Vagina (tissue), 2 donors: Measurements from ENCODE around the gene NT5DC1. TPM values are rescaled to one million over a fixed set of nuclear protein-coding genes. Genes with fewer than 3 reads are reported as not detected.

Experiments
- DNase-seq, 2 donors: peaks; one replicate each; pipeline ENCODE4 v3.0.0-alpha.2; 2017; ENCODE audit errors: extremely low spot score in 2 of 2
- H3K27ac ChIP-seq: fragments of 200-600 bp; sonication (generic); one replicate; pipeline ENCODE4 v1.5.1; 2019
- H3K27me3 ChIP-seq: fragments of 200-600 bp; sonication (generic); one replicate; pipeline ENCODE4 v1.5.1; 2019
- H3K36me3 ChIP-seq, 2 donors: fragments of 200-600 bp; sonication (generic); one replicate each; pipeline ENCODE4 v1.5.1; 2017 to 2019
- H3K4me1 ChIP-seq: fragments of 200-600 bp; sonication (generic); one replicate; pipeline ENCODE4 v1.5.1; 2019
- H3K4me3 ChIP-seq, 2 donors: fragments of 200-600 bp; sonication (generic); 1 replicate in 1 of 2; 2 replicates in 1 of 2; pipeline ENCODE4 v1.5.1; 2016 to 2019
- H3K9me3 ChIP-seq: fragments of 200-600 bp; sonication (generic); one replicate; pipeline ENCODE4 v1.5.1; 2019
- CTCF ChIP-seq, 3 experiments: fragments of 450-650 bp in 2 of 3; fragments of 200-600 bp in 1 of 3; sonication (generic) in 1 of 3; IDR thresholded peaks; one replicate each; pipeline ENCODE4 v1.5.1; 2017 to 2019; ENCODE audit warnings: antibody characterized with exemption in 3 of 3, mild to moderate bottlenecking in 2 of 3, moderate library complexity in 2 of 3
- POLR2A ChIP-seq, 2 donors: fragments of 450-650 bp; IDR thresholded peaks; one replicate each; pipeline ENCODE4 v1.6.1; 2017; ENCODE audit warnings: antibody characterized with exemption in 2 of 2, mild to moderate bottlenecking in 2 of 2, moderate library complexity in 2 of 2
- POLR2AphosphoS5 ChIP-seq, 2 donors: sonication (generic); formaldehyde crosslinking; IDR thresholded peaks; one replicate each; pipeline ENCODE4 v1.9.0; 2017; ENCODE audit warnings: antibody characterized with exemption in 2 of 2, mild to moderate bottlenecking in 2 of 2, low read depth in 1 of 2; ENCODE audit not compliant: insufficient read depth in 1 of 2
- intact Hi-C: fragments of 100-400 bp; cut with DNase I; formaldehyde crosslinking; loops from one replicate; pipeline ENCODE4 v1.15.1; 2023
- total RNA-seq: library from RNA; depleted of rRNA; stranded (reverse); fragments of >200 nt; gene quantifications from one replicate; pipeline ENCODE4 v1.2.3, GENCODE V29; 2016

The NT5DC1 gene
- total RNA-seq, 1 donor from 2014 or later, result 6.1 TPM

GRCh38 chr6:116268589-116269293 lies 168.1 kb downstream of the NT5DC1 start:
- Histone ChIP-seq H3K9me3 (no peaks in the 10 kb centered on the region), H3K36me3 (peaks cover 0 to 8% of the 10 kb centered on the region in 2 donors), H3K27me3 (no peaks in the 10 kb centered on the region), H3K4me1 (peaks cover 7% of the 10 kb centered on the region), H3K27ac (no peak overlapping the region), H3K4me3 (no peak overlapping the region)
- no peak for DNase-seq
- intact Hi-C loops, result no loop called here
- TF ChIP-seq POLR2AphosphoS5 (IDR thresholded peaks at IDR 0.05; ENCODE audit: insufficient read depth in 1 of 2, low read depth in 1 of 2) (no peak), POLR2A (IDR thresholded peaks at IDR 0.05) (no peak), CTCF (IDR thresholded peaks at IDR 0.05) (peak; percentile 56 to 83 (median 64))

GRCh38 chr6:116271149-116271708 lies 170.6 kb downstream of the NT5DC1 start:
- Histone ChIP-seq H3K27ac (no peak overlapping the region), H3K36me3 (peaks cover 0 to 17% of the 10 kb centered on the region in 2 donors), H3K27me3 (no peaks in the 10 kb centered on the region), H3K4me1 (peaks cover 25% of the 10 kb centered on the region), H3K4me3 (no peak overlapping the region), H3K9me3 (no peaks in the 10 kb centered on the region)
- TF ChIP-seq CTCF (IDR thresholded peaks at IDR 0.05), result no peak
- no peak for DNase-seq
- intact Hi-C loops, result no loop called here

- Histone ChIP-seq H3K4me3 (peak overlapping the region; percentile 73 to 95), H3K9me3 (no peaks in the 10 kb centered on the region), H3K36me3 (peaks cover 0 to 17% of the 10 kb centered on the region in 2 donors), H3K4me1 (peaks cover 64% of the 10 kb centered on the region), H3K27ac (peak overlapping the region; percentile 36), H3K27me3 (no peaks in the 10 kb centered on the region)
- intact Hi-C loops, result no loop called here
- no peak for TF ChIP-seq CTCF (IDR thresholded peaks at IDR 0.05)
- no peak for TF ChIP-seq POLR2AphosphoS5 (IDR thresholded peaks at IDR 0.05; ENCODE audit: insufficient read depth in 1 of 2, low read depth in 1 of 2)
- no peak for TF ChIP-seq POLR2A (IDR thresholded peaks at IDR 0.05)
- no peak for DNase-seq
These were observed 176.5 kb downstream of the NT5DC1 start for GRCh38 chr6:116277124-116277523.

GRCh38 chr6:116278481-116278829 lies 177.8 kb downstream of the NT5DC1 start:
- no peaks in the 10 kb centered on the region for H3K9me3 ChIP-seq
- peaks cover 64% of the 10 kb centered on the region for H3K4me1 ChIP-seq
- TF ChIP-seq POLR2AphosphoS5 (IDR thresholded peaks at IDR 0.05; ENCODE audit: insufficient read depth in 1 of 2, low read depth in 1 of 2), result no peak
- TF ChIP-seq CTCF (IDR thresholded peaks at IDR 0.05), result no peak
- TF ChIP-seq POLR2A (IDR thresholded peaks at IDR 0.05), result no peak
- H3K36me3 ChIP-seq, result peaks cover 0 to 10% of the 10 kb centered on the region in 2 donors
- H3K27ac ChIP-seq, result peak overlapping the region; percentile 99
- H3K27me3 ChIP-seq, result no peaks in the 10 kb centered on the region
- DNase-seq, result no peak
- peak overlapping the region; percentile 73 to 95 for H3K4me3 ChIP-seq
- intact Hi-C loops, result no loop called here

GRCh38 chr6:116278854-116279231 lies 178.2 kb downstream of the NT5DC1 start:
- intact Hi-C loops, result no loop called here
- Histone ChIP-seq H3K27me3 (no peaks in the 10 kb centered on the region), H3K4me1 (peaks cover 62% of the 10 kb centered on the region), H3K4me3 (peak overlapping the region; percentile 73 to 95), H3K36me3 (peaks cover 0 to 8% of the 10 kb centered on the region in 2 donors), H3K9me3 (no peaks in the 10 kb centered on the region), H3K27ac (peak overlapping the region; percentile 99)
- DNase-seq, result no peak
- TF ChIP-seq POLR2AphosphoS5 (IDR thresholded peaks at IDR 0.05; ENCODE audit: insufficient read depth in 1 of 2, low read depth in 1 of 2), result no peak
- no peak for TF ChIP-seq POLR2A (IDR thresholded peaks at IDR 0.05)
- no peak for TF ChIP-seq CTCF (IDR thresholded peaks at IDR 0.05)
